ENCODE measurements around the gene POU2F3. TPM values are rescaled to one million over a fixed set of nuclear protein-coding genes. Genes with fewer than 3 reads are reported as not detected.

POU2F3 gene
- total RNA-seq, 1 donor from 2014 or later: not detected

- ChIA-PET POLR2A (no interaction called here), CTCF (no interaction called here)
- no peak for DNase-seq
- H3K27ac Mint-ChIP-seq: no peak overlapping the region
- TF ChIP-seq CTCF (IDR thresholded peaks at IDR 0.05): no peak
- peaks cover 5% of the 10 kb centered on the region for H3K27me3 Mint-ChIP-seq
- peaks cover 10% of the 10 kb centered on the region for H3K4me1 Mint-ChIP-seq
- no peak overlapping the region for H3K4me3 Mint-ChIP-seq
- intact Hi-C loops (cut with micrococcal nuclease): no loop called here
- no peak for ATAC-seq (ENCODE audit: low read depth)
- no peaks in the 10 kb centered on the region for H3K36me3 Mint-ChIP-seq (ENCODE audit: low read depth)
- H3K9me3 Mint-ChIP-seq: no peaks in the 10 kb centered on the region
Measured at GRCh38 chr11:120222916-120223315, 17.0 kb upstream of the POU2F3 start.

- no peak for ATAC-seq (ENCODE audit: low read depth)
- no peak for DNase-seq
- H3K4me3 Mint-ChIP-seq: no peak overlapping the region
- peaks cover 10% of the 10 kb centered on the region for H3K4me1 Mint-ChIP-seq
- intact Hi-C loops (cut with micrococcal nuclease): no loop called here
- CTCF ChIA-PET: no interaction called here
- no peaks in the 10 kb centered on the region for H3K9me3 Mint-ChIP-seq
- POLR2A ChIA-PET: no interaction called here
- no peak overlapping the region for H3K27ac Mint-ChIP-seq
- no peak for TF ChIP-seq CTCF (IDR thresholded peaks at IDR 0.05)
- H3K27me3 Mint-ChIP-seq: peaks cover 5% of the 10 kb centered on the region
- no peaks in the 10 kb centered on the region for H3K36me3 Mint-ChIP-seq (ENCODE audit: low read depth)
Measured at GRCh38 chr11:120223793-120224192, 16.1 kb upstream of the POU2F3 start.

GRCh38 chr11:120224361-120224760 is 15.6 kb upstream of the POU2F3 start:
- no peaks in the 10 kb centered on the region for H3K9me3 Mint-ChIP-seq
- no peak overlapping the region for H3K4me3 Mint-ChIP-seq
- H3K4me1 Mint-ChIP-seq: peaks cover 10% of the 10 kb centered on the region
- H3K27ac Mint-ChIP-seq: no peak overlapping the region
- intact Hi-C loops (cut with micrococcal nuclease): no loop called here
- H3K36me3 Mint-ChIP-seq (ENCODE audit: low read depth): no peaks in the 10 kb centered on the region
- POLR2A ChIA-PET: no interaction called here
- no peak for DNase-seq
- no peak for ATAC-seq (ENCODE audit: low read depth)
- H3K27me3 Mint-ChIP-seq: peaks cover 5% of the 10 kb centered on the region
- TF ChIP-seq CTCF (IDR thresholded peaks at IDR 0.05): no peak
- CTCF ChIA-PET: no interaction called here

- peaks cover 7% of the 10 kb centered on the region for H3K27me3 Mint-ChIP-seq
- ChIA-PET CTCF (no interaction called here), POLR2A (no interaction called here)
- peaks cover 10% of the 10 kb centered on the region for H3K4me1 Mint-ChIP-seq
- no peak overlapping the region for H3K4me3 Mint-ChIP-seq
- intact Hi-C loops (cut with micrococcal nuclease): no loop called here
- TF ChIP-seq CTCF (IDR thresholded peaks at IDR 0.05): no peak
- no peak overlapping the region for H3K27ac Mint-ChIP-seq
- ATAC-seq (ENCODE audit: low read depth): peak; percentile 25
- H3K9me3 Mint-ChIP-seq: no peaks in the 10 kb centered on the region
- DNase-seq: no peak
- H3K36me3 Mint-ChIP-seq (ENCODE audit: low read depth): no peaks in the 10 kb centered on the region
Measured at GRCh38 chr11:120224972-120225909, 14.7 kb upstream of the POU2F3 start.

- Mint-ChIP-seq H3K27me3 (peaks cover 7% of the 10 kb centered on the region), H3K4me1 (peaks cover 10% of the 10 kb centered on the region), H3K9me3 (no peaks in the 10 kb centered on the region), H3K4me3 (no peak overlapping the region), H3K27ac (no peak overlapping the region), H3K36me3 (ENCODE audit: low read depth) (no peaks in the 10 kb centered on the region)
- ATAC-seq (ENCODE audit: low read depth): no peak
- ChIA-PET POLR2A (no interaction called here), CTCF (no interaction called here)
- no peak for DNase-seq
- intact Hi-C loops (cut with micrococcal nuclease): no loop called here
- TF ChIP-seq CTCF (IDR thresholded peaks at IDR 0.05): no peak
Measured at GRCh38 chr11:120226242-120226641, 13.7 kb upstream of the POU2F3 start.
